PFSK-1 (cell line): Measurements from ENCODE around the gene RRAD.

Experiments
- FOXP2 ChIP-seq: optimal IDR thresholded peaks from 2 replicates; pipeline ENCODE3; 2011; ENCODE audit warnings: borderline replicate concordance, control low read depth, inconsistent platforms; ENCODE audit not compliant: insufficient read depth; ENCODE audit errors: extremely low read length, extremely low read depth
- POLR2AphosphoS5 ChIP-seq: IDR thresholded peaks from 2 replicates; pipeline ENCODE4 v1.6.1; 2012; ENCODE audit warnings: low read depth, mild to moderate bottlenecking, control low read depth, low read length, moderate library complexity
- REST ChIP-seq, 2 experiments: IDR thresholded peaks; 2 replicates each; pipeline versions ENCODE4 v1.6.1 to v1.8.0; 2011 to 2012; ENCODE audit warnings: low read depth in 2 of 2, low read length in 2 of 2, control low read depth in 1 of 2, inconsistent platforms in 1 of 2, mild to moderate bottlenecking in 1 of 2, moderate library complexity in 1 of 2; ENCODE audit not compliant: insufficient read depth in 1 of 2
- SIN3A ChIP-seq: IDR thresholded peaks from 2 replicates; pipeline ENCODE4 v1.6.1; 2012; ENCODE audit warnings: mild to moderate bottlenecking, low read length, moderate library complexity, borderline replicate concordance; ENCODE audit not compliant: insufficient read depth
- TAF1 ChIP-seq: IDR thresholded peaks from 2 replicates; pipeline ENCODE4 v1.6.1; 2012; ENCODE audit warnings: low read length, control low read depth, borderline replicate concordance; ENCODE audit not compliant: insufficient read depth

- TF ChIP-seq REST (IDR thresholded peaks at IDR 0.05; ENCODE audit: insufficient read depth in 1 of 2, low read depth in 2 of 2, low read length in 2 of 2) (no peak), POLR2AphosphoS5 (no peak), FOXP2 (no peak), TAF1 (no peak), SIN3A (no peak)
These were observed 3.5 kb upstream of the RRAD start for GRCh38 chr16:66928702-66929388.
